ENCODE data around the gene ITGB3. TPM values are rescaled to one million over a fixed set of nuclear protein-coding genes. Genes with fewer than 3 reads are reported as not detected.

The ITGB3 gene
- total RNA-seq, 4 donors from 2014 or later, result 7.4 to 28.7 (median 23.5) TPM

GRCh38 chr17:47299239-47299910, 45.7 kb downstream of the ITGB3 start:
- H3K4me1 ChIP-seq, result peaks cover 0 to 9% of the 10 kb centered on the region in 2 donors
- no peak overlapping the region for H3K4me3 ChIP-seq
- H3K27ac ChIP-seq, result no peak overlapping the region
- intact Hi-C loops (cut with DNase I; ENCODE audit: low total_unique reads), result no loop called here
- H3K9me3 ChIP-seq, result no peaks in the 10 kb centered on the region
- H3K27me3 ChIP-seq, result no peaks in the 10 kb centered on the region
- DNase-seq, result no peak
- no peak for TF ChIP-seq CTCF (IDR thresholded peaks at IDR 0.05)
- no peak for TF ChIP-seq POLR2A (IDR thresholded peaks at IDR 0.05)
- H3K36me3 ChIP-seq, result no peaks in the 10 kb centered on the region

- H3K9me3 ChIP-seq, result no peaks in the 10 kb centered on the region
- no peaks in the 10 kb centered on the region for H3K36me3 ChIP-seq
- TF ChIP-seq POLR2A (IDR thresholded peaks at IDR 0.05) (no peak), CTCF (IDR thresholded peaks at IDR 0.05) (no peak)
- no peak overlapping the region for H3K27ac ChIP-seq
- no peak for DNase-seq
- no peak overlapping the region for H3K4me3 ChIP-seq
- H3K27me3 ChIP-seq, result no peaks in the 10 kb centered on the region
- no peaks in the 10 kb centered on the region for H3K4me1 ChIP-seq
- intact Hi-C loops (cut with DNase I; ENCODE audit: low total_unique reads), result no loop called here
These were observed 47.1 kb downstream of the ITGB3 start for GRCh38 chr17:47300718-47301117.

- H3K27me3 ChIP-seq, result no peaks in the 10 kb centered on the region
- H3K27ac ChIP-seq, result no peak overlapping the region
- DNase-seq, result no peak
- TF ChIP-seq CTCF (IDR thresholded peaks at IDR 0.05) (no peak), POLR2A (IDR thresholded peaks at IDR 0.05) (no peak)
- no peaks in the 10 kb centered on the region for H3K36me3 ChIP-seq
- no peak overlapping the region for H3K4me3 ChIP-seq
- no peaks in the 10 kb centered on the region for H3K9me3 ChIP-seq
- intact Hi-C loops (cut with DNase I; ENCODE audit: low total_unique reads), result no loop called here
- H3K4me1 ChIP-seq, result no peaks in the 10 kb centered on the region
These were observed 47.5 kb downstream of the ITGB3 start for GRCh38 chr17:47301161-47301560.

- intact Hi-C loops (cut with DNase I; ENCODE audit: low total_unique reads), result no loop called here
- Histone ChIP-seq H3K36me3 (no peaks in the 10 kb centered on the region), H3K4me3 (no peak overlapping the region), H3K9me3 (no peaks in the 10 kb centered on the region), H3K4me1 (no peaks in the 10 kb centered on the region), H3K27me3 (no peaks in the 10 kb centered on the region), H3K27ac (no peak overlapping the region)
- TF ChIP-seq CTCF (IDR thresholded peaks at IDR 0.05), result no peak
- no peak for TF ChIP-seq POLR2A (IDR thresholded peaks at IDR 0.05)
- no peak for DNase-seq
These were observed 48.2 kb downstream of the ITGB3 start for GRCh38 chr17:47301831-47302230.

GRCh38 chr17:47304186-47304585, 50.6 kb downstream of the ITGB3 start:
- Histone ChIP-seq H3K4me3 (no peak overlapping the region), H3K36me3 (no peaks in the 10 kb centered on the region), H3K27me3 (no peaks in the 10 kb centered on the region), H3K4me1 (no peaks in the 10 kb centered on the region), H3K9me3 (no peaks in the 10 kb centered on the region), H3K27ac (no peak overlapping the region)
- intact Hi-C loops (cut with DNase I; ENCODE audit: low total_unique reads), result no loop called here
- DNase-seq, result no peak
- TF ChIP-seq POLR2A (IDR thresholded peaks at IDR 0.05) (no peak), CTCF (IDR thresholded peaks at IDR 0.05) (no peak)

All from uterus (tissue), 4 donors.